ENCODE data around the gene PIMREG. TPM values are rescaled to one million over a fixed set of nuclear protein-coding genes. Genes with fewer than 3 reads are reported as not detected.

The PIMREG gene
- total and polyA plus RNA-seq, 2 donors from 2014 or later = 1.7 TPM; not detected in 1

DNA sequence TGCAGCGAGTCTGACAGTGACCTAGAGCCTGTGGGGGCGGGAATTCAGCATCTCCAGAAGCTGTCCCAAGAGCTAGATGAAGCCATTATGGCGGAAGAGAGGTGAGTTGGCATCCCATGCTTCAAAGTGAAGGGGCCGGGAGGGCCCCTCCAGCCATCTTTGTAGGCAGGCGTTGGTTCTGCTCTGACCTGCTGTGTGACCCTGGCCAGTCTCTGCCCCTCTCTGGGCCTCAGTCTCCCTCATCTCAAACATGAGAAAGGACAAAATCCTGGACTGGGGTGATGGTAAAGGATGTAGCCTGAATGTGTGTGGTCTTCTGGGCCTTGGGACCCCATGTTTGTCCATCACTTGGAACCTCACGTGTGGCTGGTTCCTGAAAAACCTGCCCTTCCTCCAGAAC is 5.1 kb downstream of the PIMREG start:
- Histone ChIP-seq H3K4me1 (ENCODE audit: control insufficient read depth in 2 of 3, insufficient read depth in 2 of 3, low read depth in 1 of 3, low read length in 3 of 3) (peaks cover 0 to 3% (median 0%) of the 10 kb centered on the region in 3 donors), H3K27ac (ENCODE audit: low read depth in 2 of 2, low read length in 2 of 2) (no peak overlapping the region), H3K9me3 (ENCODE audit: control insufficient read depth in 2 of 3, insufficient read depth in 1 of 3, low read length in 3 of 3) (no peaks in the 10 kb centered on the region), H3K9ac (ENCODE audit: low read length in 3 of 3) (no peak overlapping the region), H3K4me3 (ENCODE audit: low read length in 3 of 3) (no peak overlapping the region), H3K36me3 (ENCODE audit: control insufficient read depth in 2 of 3, insufficient read depth in 3 of 3, low read length in 3 of 3) (no peaks in the 10 kb centered on the region), H3K27me3 (ENCODE audit: control insufficient read depth, insufficient read depth, low read length) (no peaks in the 10 kb centered on the region)
- FAIRE-seq (no peak), DNase-seq (no peak)
- no peak for TF ChIP-seq CTCF (IDR thresholded peaks at IDR 0.05; ENCODE audit: borderline replicate concordance, extremely low read depth, insufficient read depth)
- intact Hi-C loops (cut with DNase I) = no loop called here

DNA sequence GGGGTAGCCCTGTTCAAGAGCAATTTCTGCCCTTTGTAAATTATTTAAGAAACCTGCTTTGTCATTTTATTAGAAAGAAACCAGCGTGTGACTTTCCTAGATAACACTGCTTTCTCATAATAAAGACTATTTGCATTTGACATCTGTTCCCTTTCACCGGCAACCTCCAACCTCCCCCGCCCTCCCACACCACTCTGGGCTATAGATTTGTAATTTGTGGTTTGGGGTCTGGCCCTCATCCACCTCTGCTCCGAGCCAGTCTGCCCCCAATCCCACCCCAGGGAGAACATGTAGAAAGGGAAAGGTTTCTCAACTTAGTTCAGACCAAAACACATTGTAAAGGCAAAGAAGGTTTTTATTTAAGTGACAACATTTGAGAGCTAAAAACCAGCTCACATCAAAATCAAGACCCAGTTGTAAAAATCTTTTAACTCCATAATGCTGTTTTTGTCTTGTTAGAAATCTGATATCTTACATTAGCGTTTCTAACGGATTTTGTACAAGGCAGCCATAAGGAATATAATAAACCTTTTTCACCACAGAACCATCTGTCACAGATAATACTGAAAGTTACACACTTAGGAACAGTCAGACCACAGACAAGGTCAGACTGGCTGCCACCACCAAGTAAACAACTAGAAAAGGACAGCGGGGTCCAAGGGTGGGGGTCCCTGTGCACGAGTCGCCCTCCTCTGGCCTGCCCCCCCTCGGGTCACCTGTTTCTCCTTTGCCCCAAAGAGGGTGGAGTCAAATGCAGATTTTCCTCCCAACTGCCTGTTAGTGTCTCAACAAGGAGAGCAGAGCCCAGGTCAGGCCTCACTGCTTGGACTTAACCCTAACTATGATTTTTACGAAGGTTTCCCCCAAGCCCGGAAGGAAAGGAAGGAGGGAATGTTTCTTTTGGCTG is 6.9 kb downstream of the PIMREG start:
- DNase-seq = no peak
- Histone ChIP-seq H3K36me3 (ENCODE audit: control insufficient read depth in 2 of 3, insufficient read depth in 3 of 3, low read length in 3 of 3) (no peaks in the 10 kb centered on the region), H3K27me3 (ENCODE audit: control insufficient read depth, insufficient read depth, low read length) (no peaks in the 10 kb centered on the region), H3K9me3 (ENCODE audit: control insufficient read depth in 2 of 3, insufficient read depth in 1 of 3, low read length in 3 of 3) (no peaks in the 10 kb centered on the region), H3K27ac (ENCODE audit: low read depth in 2 of 2, low read length in 2 of 2) (no peak overlapping the region), H3K4me1 (ENCODE audit: control insufficient read depth in 2 of 3, insufficient read depth in 2 of 3, low read depth in 1 of 3, low read length in 3 of 3) (no peaks in the 10 kb centered on the region), H3K9ac (ENCODE audit: low read length in 3 of 3) (no peak overlapping the region), H3K4me3 (ENCODE audit: low read length in 3 of 3) (no peak overlapping the region)
- FAIRE-seq = no peak
- TF ChIP-seq CTCF (IDR thresholded peaks at IDR 0.05; ENCODE audit: borderline replicate concordance, extremely low read depth, insufficient read depth) = no peak
- intact Hi-C loops (cut with DNase I) = no loop called here

DNA sequence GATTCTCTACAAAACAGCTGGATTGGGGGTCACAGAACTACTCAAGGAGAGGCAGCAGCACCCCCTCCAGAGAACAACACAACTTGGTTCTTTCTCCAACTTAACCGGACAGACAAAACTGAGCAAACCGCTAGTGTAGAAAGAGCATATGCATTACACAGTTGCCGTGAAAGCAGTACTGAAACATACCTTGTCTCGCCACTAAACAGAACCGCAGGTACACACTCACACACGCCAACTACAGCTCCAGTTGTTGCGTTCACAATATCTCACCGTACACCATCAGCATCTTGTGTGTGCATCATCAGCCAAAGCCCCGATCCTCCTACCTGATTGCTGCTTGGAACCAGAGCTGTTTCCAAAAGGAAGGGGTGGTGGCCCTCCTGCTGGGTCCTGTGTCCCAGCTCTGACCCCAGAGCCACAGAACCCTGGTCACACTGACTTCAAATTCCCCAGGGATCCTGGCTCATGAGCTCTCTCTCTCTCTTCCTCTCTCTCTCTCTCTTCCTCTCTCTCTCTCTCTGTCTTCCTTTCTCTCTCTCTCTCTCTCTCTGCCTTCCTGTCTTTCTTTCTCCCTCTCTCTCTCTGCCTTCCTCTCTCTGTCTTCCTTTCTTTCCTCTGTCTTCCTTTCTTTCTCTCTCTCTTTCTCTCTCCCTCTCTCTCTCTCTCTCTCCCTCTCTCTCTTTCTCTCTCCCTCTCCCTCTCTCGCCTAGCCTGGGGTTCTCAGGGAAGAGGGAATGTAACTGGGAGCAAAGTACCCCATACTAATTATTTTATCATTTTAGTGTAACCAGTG is 8.4 kb downstream of the PIMREG start:
- intact Hi-C loops (cut with DNase I) = no loop called here
- Histone ChIP-seq H3K36me3 (ENCODE audit: control insufficient read depth in 2 of 3, insufficient read depth in 3 of 3, low read length in 3 of 3) (no peaks in the 10 kb centered on the region), H3K4me3 (ENCODE audit: low read length in 3 of 3) (no peak overlapping the region), H3K27ac (ENCODE audit: low read depth in 2 of 2, low read length in 2 of 2) (no peak overlapping the region), H3K4me1 (ENCODE audit: control insufficient read depth in 2 of 3, insufficient read depth in 2 of 3, low read depth in 1 of 3, low read length in 3 of 3) (no peaks in the 10 kb centered on the region), H3K27me3 (ENCODE audit: control insufficient read depth, insufficient read depth, low read length) (no peaks in the 10 kb centered on the region), H3K9me3 (ENCODE audit: control insufficient read depth in 2 of 3, insufficient read depth in 1 of 3, low read length in 3 of 3) (no peaks in the 10 kb centered on the region), H3K9ac (ENCODE audit: low read length in 3 of 3) (no peak overlapping the region)
- no peak for FAIRE-seq
- peak in 1 of 5 donors; percentile 40 for DNase-seq
- no peak for TF ChIP-seq CTCF (IDR thresholded peaks at IDR 0.05; ENCODE audit: borderline replicate concordance, extremely low read depth, insufficient read depth)
